NCI-H2107 (cell line): ENCODE data around the gene CES2.

Experiments
- DNase-seq: peaks from one replicate; lab custom pipeline; 2025; lab: John Stamatoyannopoulos, UW

Gene CES2

GRCh38 chr16:66902648-66903543, 32.4 kb upstream of the CES2 start:
- DNase-seq = no peak

GRCh38 chr16:66903544-66904427, 31.5 kb upstream of the CES2 start:
- no peak for DNase-seq

DNA sequence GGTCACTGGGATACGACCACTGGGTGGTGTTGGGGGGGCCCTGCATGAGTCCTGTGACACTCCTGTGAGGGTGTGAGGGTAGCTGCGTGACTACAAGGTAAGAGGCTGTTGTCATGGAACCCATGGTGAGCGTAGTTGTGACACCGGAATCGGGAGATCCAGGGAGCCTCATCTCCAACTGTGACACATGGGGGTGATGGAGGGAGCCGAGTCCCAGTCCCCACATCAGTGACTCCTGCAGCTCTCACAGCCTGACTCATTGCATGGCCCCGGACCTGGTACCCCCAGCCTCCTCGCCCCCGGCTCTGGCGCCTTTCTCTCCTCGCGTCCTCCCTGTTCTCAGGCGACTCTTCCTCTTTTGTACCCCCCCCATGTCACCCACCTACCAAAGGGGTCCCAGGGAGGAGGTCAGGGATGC, 30.9 kb upstream of the CES2 start:
- no peak for DNase-seq

- no peak for DNase-seq
Observed at GRCh38 chr16:66904846-66905632, 30.3 kb upstream of the CES2 start.

- DNase-seq = no peak
Observed at GRCh38 chr16:66905633-66906539, 29.4 kb upstream of the CES2 start.

- DNase-seq = no peak
Observed at GRCh38 chr16:66906916-66907836, 28.1 kb upstream of the CES2 start.

DNA sequence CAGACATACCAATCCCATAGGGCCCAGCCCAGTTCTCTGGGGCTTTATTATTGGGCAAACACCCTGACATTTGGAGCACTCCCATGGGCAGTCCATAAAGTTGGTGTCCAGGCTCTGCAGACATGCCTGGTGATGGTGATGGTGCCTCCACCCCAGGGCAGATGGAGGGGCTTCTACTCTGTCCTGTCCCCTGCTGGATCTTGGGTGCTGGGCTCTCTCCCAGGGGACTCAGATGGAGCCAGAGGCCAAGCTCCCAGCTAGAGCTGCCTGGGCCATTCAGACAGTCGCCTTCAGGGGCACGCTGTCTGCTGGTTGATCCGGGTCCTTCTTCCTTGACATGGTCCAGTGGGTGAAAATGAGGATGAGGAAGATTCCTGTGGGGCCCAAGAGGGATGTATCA, 27.2 kb upstream of the CES2 start:
- no peak for DNase-seq

DNA sequence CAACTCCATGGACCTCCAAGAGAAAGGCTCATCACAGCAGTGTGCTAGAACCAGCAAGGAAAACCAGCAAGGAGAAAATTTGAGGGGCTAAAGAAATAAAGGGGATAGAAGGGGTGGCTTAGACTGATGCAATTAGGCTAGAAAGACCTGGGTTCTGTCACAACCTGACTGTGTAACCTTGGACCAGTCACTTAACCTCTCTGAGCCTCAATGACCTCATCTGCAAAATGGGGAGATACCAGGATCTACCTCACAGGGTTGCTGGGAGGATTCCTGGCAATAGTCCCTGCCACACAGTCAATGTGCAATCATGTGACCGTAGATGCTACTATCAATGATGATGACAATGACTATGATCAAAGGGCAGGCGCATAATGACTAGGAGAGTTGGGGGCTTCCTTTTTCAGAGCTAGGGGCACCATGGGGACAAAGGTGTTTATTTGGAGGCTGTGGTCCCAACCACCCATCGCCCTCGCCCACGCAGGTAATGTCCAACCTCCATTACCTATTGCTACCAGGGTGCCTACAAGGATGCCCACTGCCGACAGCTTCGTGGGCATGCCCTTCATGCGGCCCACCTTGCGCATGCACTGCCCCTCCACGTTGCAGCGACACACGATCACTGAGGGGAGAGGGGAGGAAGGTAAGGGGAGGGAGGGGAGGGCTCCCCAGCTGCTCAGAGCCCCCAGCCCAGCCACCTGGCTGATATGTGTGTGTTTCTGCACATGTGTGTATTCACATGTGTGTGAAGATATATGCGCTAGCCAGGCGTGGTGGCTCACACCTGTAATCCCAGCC, 26.4 kb upstream of the CES2 start:
- no peak for DNase-seq

DNA sequence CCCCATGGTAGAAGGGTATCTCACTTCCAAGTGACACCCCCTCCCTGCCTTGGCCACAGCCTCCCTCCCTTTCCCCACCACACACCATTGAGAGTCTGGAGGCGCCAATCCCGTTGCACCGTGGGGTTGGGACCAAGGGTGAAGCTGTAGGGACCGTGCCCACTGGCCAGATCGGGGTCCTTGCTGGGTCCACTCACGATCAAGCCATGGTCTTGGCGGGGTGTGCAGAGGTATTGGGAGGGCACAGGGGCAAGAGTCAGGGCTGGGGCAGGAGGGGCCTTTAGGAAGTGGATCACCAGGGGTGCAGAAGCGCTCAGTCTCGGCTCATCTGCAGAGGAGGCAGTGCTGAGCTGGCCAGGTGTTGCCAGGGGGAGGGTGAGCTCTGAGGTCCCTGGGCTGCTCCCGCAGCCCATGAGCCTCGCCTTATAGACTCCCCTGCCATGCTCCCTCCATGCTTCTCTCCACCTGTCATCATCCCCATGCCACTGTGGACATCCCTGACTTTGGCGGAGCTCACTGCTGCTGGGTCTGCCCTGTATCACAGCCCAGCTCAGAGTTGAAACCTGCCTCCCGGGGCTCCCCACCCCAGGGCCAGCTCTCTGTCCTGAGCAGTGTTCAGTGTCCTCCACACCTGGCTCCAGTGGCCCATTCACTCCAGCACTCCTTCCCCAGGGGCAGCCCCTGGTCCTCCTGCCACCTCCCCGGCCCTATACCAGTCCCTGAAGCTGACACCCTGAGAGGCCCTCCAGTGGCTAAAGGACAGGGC, 25.0 kb upstream of the CES2 start:
- DNase-seq = no peak

DNA sequence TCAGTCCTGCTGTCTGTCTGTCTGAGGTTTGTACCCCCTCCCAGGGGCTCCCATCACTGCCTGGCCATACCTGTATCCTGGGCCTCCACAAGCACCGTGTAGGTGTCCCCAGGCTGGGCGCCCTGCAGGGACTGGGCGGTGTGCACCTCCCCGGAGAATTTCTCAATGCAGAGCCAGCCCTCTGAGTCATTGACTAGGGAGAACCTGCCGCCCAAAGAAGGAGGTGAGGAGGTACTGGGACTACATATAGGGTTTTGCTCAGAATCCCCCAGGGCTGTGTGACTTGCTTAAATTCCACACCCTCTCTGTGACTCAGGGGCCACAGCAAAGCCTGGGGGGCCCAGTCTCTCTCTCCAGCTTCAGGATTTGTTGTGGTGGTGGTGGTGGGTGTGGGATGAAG, 24.2 kb upstream of the CES2 start:
- DNase-seq = no peak

DNA sequence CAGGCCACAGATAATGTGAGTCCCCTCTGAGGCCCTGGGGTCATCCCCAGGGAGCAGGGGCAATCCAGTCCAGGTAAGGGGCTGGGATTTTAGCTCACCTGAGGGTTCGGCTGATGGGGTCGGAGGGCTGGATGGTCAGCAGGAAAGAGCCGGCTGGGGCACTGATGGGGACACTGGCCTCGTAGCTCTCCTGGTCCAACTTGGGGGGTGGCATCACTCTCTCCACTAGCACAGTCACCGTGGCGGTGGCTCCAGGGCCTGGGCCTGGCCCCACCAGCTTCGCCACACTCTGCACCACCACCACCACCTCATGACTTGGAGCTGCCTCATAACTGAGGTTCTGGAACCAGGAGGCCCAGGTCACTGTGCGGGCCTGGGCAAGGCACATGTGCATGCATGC, 23.5 kb upstream of the CES2 start:
- DNase-seq = no peak

GRCh38 chr16:66913081-66913480, 22.2 kb upstream of the CES2 start:
- no peak for DNase-seq

DNA sequence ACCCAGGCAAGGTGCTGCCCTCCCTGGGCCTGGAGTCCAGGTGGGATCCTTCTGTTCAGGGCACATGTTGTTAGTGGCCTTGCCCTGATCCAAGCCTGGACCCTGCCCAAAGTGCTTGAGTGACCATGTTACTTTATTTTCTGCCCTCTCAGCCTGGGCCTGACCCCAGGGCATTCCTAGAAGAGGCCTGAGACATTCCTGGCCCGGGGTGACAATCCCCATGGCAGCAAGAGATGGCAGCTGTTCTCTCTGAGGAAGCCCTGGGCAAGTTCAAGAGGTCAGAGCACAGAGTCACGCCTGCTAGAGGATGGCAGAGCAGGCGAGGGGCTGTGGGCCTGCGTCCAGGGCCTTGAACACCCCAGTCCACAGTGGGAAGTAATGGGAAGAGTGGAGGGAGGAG, 21.6 kb upstream of the CES2 start:
- no peak for DNase-seq

- no peak for DNase-seq
Observed at GRCh38 chr16:66914541-66914940, 20.8 kb upstream of the CES2 start.

DNA sequence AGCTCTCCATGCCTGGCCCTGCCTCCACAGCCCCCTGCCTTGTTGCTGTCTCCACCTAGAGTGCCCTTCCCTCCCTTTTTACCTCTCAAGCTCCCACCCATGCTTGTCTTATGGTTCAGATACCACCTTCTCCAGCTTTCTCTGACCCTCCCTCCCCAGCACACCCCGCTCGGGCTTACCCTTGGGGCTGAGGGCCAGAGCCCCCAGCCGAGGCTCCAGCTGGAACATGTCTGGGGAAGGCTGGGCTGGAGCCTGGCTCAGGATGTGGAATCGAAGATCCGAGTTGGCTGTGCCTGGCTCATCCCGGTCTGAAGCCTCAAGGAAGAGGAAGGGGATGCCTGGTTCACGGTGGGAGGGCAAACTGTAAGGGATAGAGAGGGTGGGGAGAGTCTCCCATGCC, 20.3 kb upstream of the CES2 start:
- no peak for DNase-seq

DNA sequence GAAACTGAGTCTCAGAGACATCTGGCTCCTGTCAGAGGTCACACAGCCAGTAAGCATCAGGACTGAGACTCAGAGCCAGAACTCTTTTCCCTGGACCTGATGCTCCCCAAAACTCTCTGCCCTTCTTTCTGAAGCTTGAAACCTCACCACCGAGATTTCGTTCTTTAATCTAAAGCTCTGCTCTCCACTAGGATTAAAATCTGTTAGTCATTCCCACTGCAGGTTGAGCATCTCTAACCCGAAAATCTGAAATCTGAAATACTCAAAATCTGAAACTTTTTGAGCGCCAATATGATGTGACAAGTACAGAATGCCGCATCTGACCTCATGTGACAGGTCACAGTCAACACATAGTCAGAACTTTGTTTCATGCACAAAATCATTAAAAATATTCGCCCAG, 18.8 kb upstream of the CES2 start:
- no peak for DNase-seq

DNA sequence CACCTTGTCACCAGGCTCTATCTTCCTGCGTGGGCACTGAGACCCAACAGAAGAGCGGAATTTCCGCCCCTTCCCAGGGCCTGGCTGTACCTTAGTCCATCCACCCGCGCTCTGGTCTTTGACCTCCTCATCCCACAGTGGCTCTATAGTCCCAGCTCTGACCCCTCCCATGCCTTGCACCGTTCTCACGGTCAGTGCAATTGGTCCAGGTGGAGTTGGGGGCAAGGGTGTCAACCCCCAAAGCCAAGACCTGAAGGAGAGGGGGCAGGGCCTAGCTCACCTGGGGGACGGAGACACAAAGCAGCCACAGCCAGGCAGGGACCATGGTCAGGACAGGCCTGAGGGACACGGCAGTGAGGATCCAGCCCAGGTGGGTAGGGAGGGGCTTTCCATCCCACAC, 17.6 kb upstream of the CES2 start:
- DNase-seq = no peak

DNA sequence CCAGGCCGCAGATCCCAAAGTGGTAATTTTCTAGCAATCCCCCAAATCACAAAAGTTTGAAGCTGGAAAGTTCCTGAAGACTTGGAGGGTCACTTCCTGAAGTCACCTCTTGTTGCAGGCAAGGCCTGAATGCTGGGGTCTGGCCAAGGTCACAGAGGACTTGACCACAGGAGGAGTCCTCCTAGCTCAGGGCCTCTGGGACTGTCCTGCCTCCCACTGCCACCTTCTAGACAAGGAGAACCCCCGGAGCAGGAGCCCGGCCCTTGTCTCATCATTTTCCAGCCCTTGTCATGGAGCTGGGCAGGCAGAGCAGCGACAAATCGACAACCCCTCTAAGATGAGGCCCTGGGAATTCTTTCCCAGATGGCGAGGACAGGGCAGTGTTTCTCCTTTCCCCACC, 17.0 kb upstream of the CES2 start:
- DNase-seq = no peak
